Measurements from ENCODE around the gene BCDIN3D. TPM values are rescaled to one million over a fixed set of nuclear protein-coding genes. Genes with fewer than 3 reads are reported as not detected.
A peak's percentile ranks its signal among the peaks of the same experiment; 100 is the strongest.

The BCDIN3D gene
- total and polyA plus RNA-seq, 11 donors, result 1.6 to 3.9 (median 2.3) TPM

DNA sequence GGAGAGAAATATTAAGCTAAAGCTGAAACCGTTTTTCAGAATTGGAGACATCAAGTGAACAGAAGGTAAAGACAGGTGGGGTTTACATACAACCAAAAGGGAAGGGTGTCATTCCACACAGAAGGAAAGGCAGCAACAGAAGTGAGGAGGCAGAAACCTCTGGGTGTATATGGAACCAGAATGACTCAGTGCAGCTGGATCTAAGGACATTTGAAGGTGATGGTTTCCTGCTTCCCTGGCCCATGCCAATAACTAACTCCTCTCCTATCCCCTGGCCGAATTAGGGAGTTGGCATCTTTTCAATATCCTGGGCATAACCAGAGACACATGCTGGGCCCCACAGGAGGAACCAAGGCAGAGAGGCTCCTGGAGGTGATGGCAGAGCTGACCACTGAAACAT is 23.1 kb downstream of the BCDIN3D start:
- Histone ChIP-seq H3K27me3 (no peaks in the 10 kb centered on the region), H3K27ac (peak overlapping the region in 5 of 12 donors; percentile 15 to 47 (median 18)), H3K4me1 (peaks cover 7 to 65% (median 52%) of the 10 kb centered on the region in 12 donors), H3K4me3 (no peak overlapping the region), H3K36me3 (peaks cover 0 to 14% (median 0%) of the 10 kb centered on the region in 9 donors), H3K9me3 (no peaks in the 10 kb centered on the region)
- no peak for TF ChIP-seq POLR2A (IDR thresholded peaks at IDR 0.05)
- TF ChIP-seq, protein P1, sequence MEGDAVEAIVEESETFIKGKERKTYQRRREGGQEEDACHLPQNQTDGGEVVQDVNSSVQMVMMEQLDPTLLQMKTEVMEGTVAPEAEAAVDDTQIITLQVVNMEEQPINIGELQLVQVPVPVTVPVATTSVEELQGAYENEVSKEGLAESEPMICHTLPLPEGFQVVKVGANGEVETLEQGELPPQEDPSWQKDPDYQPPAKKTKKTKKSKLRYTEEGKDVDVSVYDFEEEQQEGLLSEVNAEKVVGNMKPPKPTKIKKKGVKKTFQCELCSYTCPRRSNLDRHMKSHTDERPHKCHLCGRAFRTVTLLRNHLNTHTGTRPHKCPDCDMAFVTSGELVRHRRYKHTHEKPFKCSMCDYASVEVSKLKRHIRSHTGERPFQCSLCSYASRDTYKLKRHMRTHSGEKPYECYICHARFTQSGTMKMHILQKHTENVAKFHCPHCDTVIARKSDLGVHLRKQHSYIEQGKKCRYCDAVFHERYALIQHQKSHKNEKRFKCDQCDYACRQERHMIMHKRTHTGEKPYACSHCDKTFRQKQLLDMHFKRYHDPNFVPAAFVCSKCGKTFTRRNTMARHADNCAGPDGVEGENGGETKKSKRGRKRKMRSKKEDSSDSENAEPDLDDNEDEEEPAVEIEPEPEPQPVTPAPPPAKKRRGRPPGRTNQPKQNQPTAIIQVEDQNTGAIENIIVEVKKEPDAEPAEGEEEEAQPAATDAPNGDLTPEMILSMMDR (IDR thresholded peaks at IDR 0.05), result no peak
- WGBS, 4 donors, result 44 to 53% (median 50%) methylated on average over 2 of the region's 2 CpGs
- intact Hi-C loops (cut with DNase I), result loop anchor here in 1 of 10 donors (5.0 kb wide), 1 partner anchor 37 kb away; no protein-coding TSS in a partner anchor
- no peak for DNase-seq
- ATAC-seq, result peak in 2 of 4 donors; percentile 12 to 56

DNA sequence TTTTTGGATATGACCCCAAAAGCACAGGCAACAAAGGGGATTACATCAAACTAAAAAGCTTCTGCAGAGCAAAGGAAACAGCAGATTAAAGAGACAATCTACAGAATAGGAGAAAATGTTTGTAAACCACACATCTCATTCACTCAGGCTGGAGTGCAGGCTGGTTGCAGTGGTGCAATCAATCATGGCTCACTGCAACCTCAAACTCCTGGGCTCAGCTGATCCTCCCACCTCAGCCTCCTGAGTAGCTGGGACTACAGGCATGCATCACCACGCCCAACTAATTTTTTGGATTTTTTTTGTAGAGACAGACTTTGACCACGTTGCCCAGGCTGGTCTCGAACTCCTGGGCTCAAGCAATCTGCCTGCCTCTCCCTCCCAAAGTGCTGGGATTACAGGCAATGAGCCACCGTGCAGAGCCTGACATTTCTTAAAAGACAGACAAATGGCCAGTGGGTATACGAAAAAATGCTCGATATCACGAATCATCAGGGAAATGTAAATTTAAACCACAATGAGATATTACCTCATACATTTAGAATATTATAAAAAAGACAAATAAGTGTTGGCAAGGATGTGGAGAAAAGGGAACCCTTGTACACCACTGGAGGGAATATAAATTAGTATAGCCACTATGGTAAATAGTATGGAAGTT is 24.5 kb downstream of the BCDIN3D start:
- no peaks in the 10 kb centered on the region for H3K27me3 ChIP-seq
- intact Hi-C loops (cut with DNase I), result no loop called here
- H3K4me3 ChIP-seq, result no peak overlapping the region
- peaks cover 0 to 14% (median 0%) of the 10 kb centered on the region in 9 donors for H3K36me3 ChIP-seq
- DNase-seq (no peak), ATAC-seq (no peak)
- 75 to 81% (median 79%) methylated on average over 7 of the region's 7 CpGs for WGBS, 4 donors
- no peaks in the 10 kb centered on the region for H3K9me3 ChIP-seq
- H3K27ac ChIP-seq, result no peak overlapping the region
- TF ChIP-seq, protein P1 (IDR thresholded peaks at IDR 0.05), result no peak
- TF ChIP-seq POLR2A (IDR thresholded peaks at IDR 0.05), result no peak
- H3K4me1 ChIP-seq, result peaks cover 7 to 51% (median 40%) of the 10 kb centered on the region in 12 donors

DNA sequence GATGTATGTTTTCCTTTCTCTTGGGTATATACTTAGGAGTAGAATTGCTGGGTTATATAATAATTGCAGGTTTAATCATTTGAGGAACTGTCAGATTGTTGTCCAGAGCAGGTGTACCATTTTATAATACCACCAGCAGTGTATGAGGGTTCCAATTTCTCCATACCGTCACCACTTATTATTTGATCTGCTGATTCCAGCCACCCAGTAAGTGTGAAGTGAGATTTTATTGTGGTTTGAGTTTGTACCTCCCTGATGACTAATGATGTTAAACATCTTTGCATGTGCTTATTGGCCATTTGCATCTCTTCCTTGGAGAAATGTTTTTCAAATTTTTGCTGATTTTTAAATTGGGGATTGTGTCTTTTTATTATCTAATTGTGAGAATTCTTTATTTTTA is 29.8 kb downstream of the BCDIN3D start:
- no peak for DNase-seq
- H3K4me3 ChIP-seq, result no peak overlapping the region
- 85 to 95% (median 86%) methylated on average over 1 of the region's 1 CpG for WGBS, 4 donors
- TF ChIP-seq, protein P1 (IDR thresholded peaks at IDR 0.05), result no peak
- TF ChIP-seq POLR2A (IDR thresholded peaks at IDR 0.05), result no peak
- H3K27me3 ChIP-seq, result no peaks in the 10 kb centered on the region
- intact Hi-C loops (cut with DNase I), result no loop called here
- H3K9me3 ChIP-seq, result no peaks in the 10 kb centered on the region
- H3K36me3 ChIP-seq, result peaks cover 0 to 10% (median 0%) of the 10 kb centered on the region in 9 donors
- H3K27ac ChIP-seq, result no peak overlapping the region
- peaks cover 0 to 52% (median 37%) of the 10 kb centered on the region in 12 donors for H3K4me1 ChIP-seq
- ATAC-seq, result no peak

DNA sequence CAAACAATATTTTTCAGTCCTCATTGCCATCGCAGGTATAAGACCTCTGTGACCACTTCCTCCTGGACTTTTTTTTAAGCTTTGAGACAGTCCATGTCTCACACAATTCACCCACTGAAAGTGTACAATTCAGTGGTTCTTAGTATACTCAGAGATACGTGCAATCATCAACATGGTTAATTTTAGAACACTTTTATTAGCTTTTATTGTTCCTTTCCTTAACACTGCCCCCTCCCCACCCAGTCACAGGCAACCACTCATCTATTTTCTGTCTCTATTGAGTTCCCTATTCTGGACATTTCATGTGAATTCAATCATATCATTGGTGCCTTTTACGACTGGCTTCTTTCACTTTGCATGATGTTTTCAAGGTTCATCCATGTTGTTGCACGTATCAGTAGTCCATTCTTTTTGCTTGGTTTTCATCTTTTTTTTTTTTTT is 30.9 kb downstream of the BCDIN3D start:
- Histone ChIP-seq H3K9me3 (no peaks in the 10 kb centered on the region), H3K4me3 (no peak overlapping the region), H3K27me3 (no peaks in the 10 kb centered on the region), H3K36me3 (peaks cover 0 to 13% (median 5%) of the 10 kb centered on the region in 9 donors), H3K4me1 (peaks cover 0 to 60% (median 42%) of the 10 kb centered on the region in 12 donors), H3K27ac (no peak overlapping the region)
- ATAC-seq, result no peak
- no peak for TF ChIP-seq POLR2A (IDR thresholded peaks at IDR 0.05)
- TF ChIP-seq, protein P1 (IDR thresholded peaks at IDR 0.05), result no peak
- 68 to 82% (median 74%) methylated on average over 4 of the region's 4 CpGs for WGBS, 4 donors
- no peak for DNase-seq
- intact Hi-C loops (cut with DNase I), result no loop called here

All from heart left ventricle (tissue), 16 donors.